ENCODE results near the gene SMYD1.

The SMYD1 gene

GRCh38 chr2:88090446-88091283 lies 23.0 kb downstream of the SMYD1 start:
- no peak for DNase-seq

- no peak for DNase-seq
Observed at GRCh38 chr2:88091943-88092342, 24.3 kb downstream of the SMYD1 start.

- DNase-seq, result no peak
Observed at GRCh38 chr2:88092773-88093172, 25.1 kb downstream of the SMYD1 start.

- DNase-seq, result no peak
Observed at GRCh38 chr2:88095022-88095421, 27.4 kb downstream of the SMYD1 start.

- DNase-seq, result no peak
Observed at GRCh38 chr2:88096708-88097107, 29.1 kb downstream of the SMYD1 start.

- no peak for DNase-seq
Observed at GRCh38 chr2:88097192-88097591, 29.6 kb downstream of the SMYD1 start.

- DNase-seq, result no peak
Observed at GRCh38 chr2:88097891-88098557, 30.4 kb downstream of the SMYD1 start.

GRCh38 chr2:88098558-88098900 lies 30.9 kb downstream of the SMYD1 start:
- no peak for DNase-seq

- no peak for DNase-seq
Observed at GRCh38 chr2:88099798-88100488, 32.3 kb downstream of the SMYD1 start.

- no peak for DNase-seq
Observed at GRCh38 chr2:88100489-88100858, 32.8 kb downstream of the SMYD1 start.

GRCh38 chr2:88108796-88109195 lies 41.2 kb downstream of the SMYD1 start:
- DNase-seq, result no peak

GRCh38 chr2:88110830-88111229 lies 43.2 kb downstream of the SMYD1 start:
- no peak for DNase-seq

- no peak for DNase-seq
Observed at GRCh38 chr2:88113069-88113468, 45.4 kb downstream of the SMYD1 start.

- no peak for DNase-seq
Observed at GRCh38 chr2:88114889-88115288, 47.3 kb downstream of the SMYD1 start.

- no peak for DNase-seq
Observed at GRCh38 chr2:88115825-88116518, 48.3 kb downstream of the SMYD1 start.

GRCh38 chr2:88116669-88117432 lies 49.2 kb downstream of the SMYD1 start:
- no peak for DNase-seq

GRCh38 chr2:88117973-88118372 lies 50.3 kb downstream of the SMYD1 start:
- no peak for DNase-seq

GRCh38 chr2:88121678-88122077 lies 54.1 kb downstream of the SMYD1 start:
- DNase-seq, result no peak

- no peak for DNase-seq
Observed at GRCh38 chr2:88122141-88122884, 54.7 kb downstream of the SMYD1 start.

- DNase-seq, result no peak
Observed at GRCh38 chr2:88123164-88123974, 55.7 kb downstream of the SMYD1 start.

Measured in hippocampal formation (tissue), 2 donors.